Colon (tissue), 2 donors: Measurements from ENCODE around the gene COX19.
"Not testable (repeated sequence)": the region's sequence is repeated elsewhere in the genome, so short reads cannot be mapped to it uniquely, and the experiment has no call there.

Experiments used
- FAIRE-seq: peaks from 2 replicates; lab custom pipeline; 2012; peaks lifted over from hg19 to GRCh38; lab: Jason Lieb, UNC
- donor health status: control.
- donor health status: control.

Gene COX19

GRCh38 chr7:943793-944192 lies 31.6 kb downstream of the COX19 start:
- FAIRE-seq: not testable (repeated sequence)

GRCh38 chr7:940599-941408 lies 34.5 kb downstream of the COX19 start:
- FAIRE-seq: no peak

- no peak for FAIRE-seq
Observed at GRCh38 chr7:939843-940242, 35.5 kb downstream of the COX19 start.

GRCh38 chr7:938546-939185 lies 36.7 kb downstream of the COX19 start:
- no peak for FAIRE-seq

GRCh38 chr7:937856-938484 lies 37.4 kb downstream of the COX19 start:
- FAIRE-seq: no peak

GRCh38 chr7:936386-937054 lies 38.8 kb downstream of the COX19 start:
- no peak for FAIRE-seq

- FAIRE-seq: no peak
Observed at GRCh38 chr7:935874-936385, 39.4 kb downstream of the COX19 start.

- FAIRE-seq: no peak
Observed at GRCh38 chr7:935164-935873, 40.0 kb downstream of the COX19 start.

GRCh38 chr7:934469-935163 lies 40.7 kb downstream of the COX19 start:
- no peak for FAIRE-seq

- no peak for FAIRE-seq
Observed at GRCh38 chr7:932651-932975, 42.7 kb downstream of the COX19 start.

GRCh38 chr7:931871-932650 lies 43.3 kb downstream of the COX19 start:
- FAIRE-seq: no peak

- FAIRE-seq: no peak
Observed at GRCh38 chr7:930975-931758, 44.2 kb downstream of the COX19 start.

GRCh38 chr7:929311-929711 lies 46.0 kb downstream of the COX19 start:
- FAIRE-seq: no peak

- FAIRE-seq: no peak
Observed at GRCh38 chr7:927031-927671, 48.2 kb downstream of the COX19 start.

- no peak for FAIRE-seq
Observed at GRCh38 chr7:926061-927030, 49.0 kb downstream of the COX19 start.

- FAIRE-seq: no peak
Observed at GRCh38 chr7:925601-926000, 49.7 kb downstream of the COX19 start.

GRCh38 chr7:924541-925231 lies 50.7 kb downstream of the COX19 start:
- no peak for FAIRE-seq
